ENCODE results near the gene C1orf21. TPM values are rescaled to one million over a fixed set of nuclear protein-coding genes. Genes with fewer than 3 reads are reported as not detected.

The C1orf21 gene
- total and polyA plus RNA-seq, 2 donors (not counting 3 experiments of a cell fraction or from before 2014, with no cell fraction given), result 0.79 to 8.5 TPM

DNA sequence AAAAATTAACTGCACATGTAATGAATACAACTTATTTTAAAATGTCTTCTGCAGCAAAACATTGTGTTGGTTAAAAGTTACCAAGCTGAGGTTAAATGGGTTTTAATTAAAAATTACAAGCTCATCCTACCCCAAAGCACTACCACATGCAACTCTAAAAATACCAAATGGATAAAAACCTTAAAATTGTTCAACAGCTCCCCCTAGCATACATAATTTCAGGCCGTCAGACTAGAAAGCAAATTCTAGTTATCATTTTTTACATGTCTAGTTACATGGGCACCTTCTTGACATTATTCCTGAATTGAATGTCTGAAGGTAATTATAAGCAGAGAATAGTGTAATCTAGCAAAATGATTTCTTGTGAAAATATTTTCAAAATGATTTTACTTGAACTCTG, 176.5 kb downstream of the C1orf21 start:
- TF ChIP-seq, protein P1, sequence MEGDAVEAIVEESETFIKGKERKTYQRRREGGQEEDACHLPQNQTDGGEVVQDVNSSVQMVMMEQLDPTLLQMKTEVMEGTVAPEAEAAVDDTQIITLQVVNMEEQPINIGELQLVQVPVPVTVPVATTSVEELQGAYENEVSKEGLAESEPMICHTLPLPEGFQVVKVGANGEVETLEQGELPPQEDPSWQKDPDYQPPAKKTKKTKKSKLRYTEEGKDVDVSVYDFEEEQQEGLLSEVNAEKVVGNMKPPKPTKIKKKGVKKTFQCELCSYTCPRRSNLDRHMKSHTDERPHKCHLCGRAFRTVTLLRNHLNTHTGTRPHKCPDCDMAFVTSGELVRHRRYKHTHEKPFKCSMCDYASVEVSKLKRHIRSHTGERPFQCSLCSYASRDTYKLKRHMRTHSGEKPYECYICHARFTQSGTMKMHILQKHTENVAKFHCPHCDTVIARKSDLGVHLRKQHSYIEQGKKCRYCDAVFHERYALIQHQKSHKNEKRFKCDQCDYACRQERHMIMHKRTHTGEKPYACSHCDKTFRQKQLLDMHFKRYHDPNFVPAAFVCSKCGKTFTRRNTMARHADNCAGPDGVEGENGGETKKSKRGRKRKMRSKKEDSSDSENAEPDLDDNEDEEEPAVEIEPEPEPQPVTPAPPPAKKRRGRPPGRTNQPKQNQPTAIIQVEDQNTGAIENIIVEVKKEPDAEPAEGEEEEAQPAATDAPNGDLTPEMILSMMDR (IDR thresholded peaks at IDR 0.05; ENCODE audit: extremely low read depth in 1 of 2, insufficient read depth in 1 of 2, low read depth in 1 of 2, low read length in 2 of 2), result peak; percentile 36
- TF ChIP-seq, protein P2, sequence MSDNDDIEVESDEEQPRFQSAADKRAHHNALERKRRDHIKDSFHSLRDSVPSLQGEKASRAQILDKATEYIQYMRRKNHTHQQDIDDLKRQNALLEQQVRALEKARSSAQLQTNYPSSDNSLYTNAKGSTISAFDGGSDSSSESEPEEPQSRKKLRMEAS (IDR thresholded peaks at IDR 0.05; ENCODE audit: insufficient read depth, insufficient read length), result no peak
- DNase-seq (ENCODE audit: low read depth, low spot score) (peak; percentile 62), FAIRE-seq (no peak)
- H3K79me2 ChIP-seq (ENCODE audit: control insufficient read depth, insufficient read depth, low read length), result no peaks in the 10 kb centered on the region
- H3K4me3 ChIP-seq (replicated peaks in 1 of 3; ENCODE audit: insufficient read depth in 1 of 3, low read depth in 1 of 3, low read length in 3 of 3), result no peak overlapping the region
- no peak overlapping the region for H2AFZ ChIP-seq (ENCODE audit: low read depth, low read length)
- no peaks in the 10 kb centered on the region for H3K36me3 ChIP-seq (ENCODE audit: control insufficient read depth in 2 of 2, extremely low read depth in 1 of 2, insufficient read depth in 2 of 2, low read length in 2 of 2)
- intact Hi-C loops (cut with micrococcal nuclease), result loop anchor here (1.0 to 5.0 kb wide), 5 partner anchors 99 to 488 kb away; partner anchors contain the start of gene C1orf21
- H3K4me2 ChIP-seq (ENCODE audit: insufficient read depth, low read length), result no peak overlapping the region
- no peak overlapping the region for H3K9ac ChIP-seq (replicated peaks; ENCODE audit: extremely low read depth, insufficient read depth, low read length)
- ChIA-PET CTCF (interaction anchor here (0.7 to 3.2 kb wide), 27 partner anchors 8 to 647 kb away, joined by 3 to 39 read pairs (median 4); partner anchors contain the start of gene C1orf21), POLR2A (interaction anchor here (0.6 kb wide), 1 partner anchor 67 kb away, joined by 3 read pairs; no protein-coding TSS in a partner anchor)
- BruUV-seq (replicated peaks), result no TSS peak
- H3K27me3 ChIP-seq (ENCODE audit: control insufficient read depth in 2 of 2, insufficient read depth in 2 of 2, low read length in 2 of 2), result peaks cover 0 to 2% of the 10 kb centered on the region in 2 experiments
- H3K9me3 ChIP-seq (replicated peaks; ENCODE audit: control insufficient read depth, insufficient read depth, low read length), result no peaks in the 10 kb centered on the region
- no peaks in the 10 kb centered on the region for H3K4me1 ChIP-seq (ENCODE audit: control insufficient read depth, extremely low read depth, insufficient read depth, low read length)
- no peak overlapping the region for H3K27ac ChIP-seq (ENCODE audit: insufficient read depth, low read depth, low read length)
- dilution Hi-C loops (cut with MboI; ENCODE audit: extremely low pct_ligation_motif_present, low sequenced_read_pairs), result no loop called here
- H4K20me1 ChIP-seq (replicated peaks; ENCODE audit: control insufficient read depth, extremely low read depth, insufficient read depth, low read length), result no peaks in the 10 kb centered on the region
- H3K9me1 ChIP-seq (replicated peaks; ENCODE audit: control insufficient read depth, extremely low read depth, insufficient read depth, low read length), result no peaks in the 10 kb centered on the region

DNA sequence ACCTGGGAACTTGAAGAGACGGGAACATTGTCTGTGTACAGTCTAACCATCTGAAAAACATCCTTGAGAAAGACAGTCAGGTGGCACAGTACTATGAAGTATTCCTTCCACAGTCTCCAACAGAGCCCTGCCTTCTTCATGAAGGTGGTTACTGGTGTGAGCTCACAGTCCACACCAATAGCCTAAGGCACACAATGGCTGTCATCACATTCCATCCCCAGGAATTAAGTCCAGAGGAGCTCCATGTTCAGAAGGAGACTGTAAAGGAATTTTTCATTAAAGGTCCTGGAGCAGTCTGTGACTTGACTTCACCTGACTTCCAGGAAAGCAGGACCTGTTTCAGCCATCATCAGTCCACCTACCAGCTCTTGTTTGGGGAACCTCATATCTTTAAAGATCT, 180.2 kb downstream of the C1orf21 start:
- no TSS peak for BruUV-seq (replicated peaks)
- dilution Hi-C loops (cut with MboI; ENCODE audit: extremely low pct_ligation_motif_present, low sequenced_read_pairs), result no loop called here
- CTCF ChIA-PET, result interaction anchor here (1.8 kb wide), 1 partner anchor 97 kb away, joined by 7 read pairs; no protein-coding TSS in a partner anchor
- no peak overlapping the region for H3K9ac ChIP-seq (replicated peaks; ENCODE audit: extremely low read depth, insufficient read depth, low read length)
- TF ChIP-seq JUN (IDR thresholded peaks at IDR 0.05; ENCODE audit: borderline replicate concordance, insufficient read depth, insufficient read length, low read depth), result no peak
- TF ChIP-seq FOS (IDR thresholded peaks at IDR 0.05; ENCODE audit: borderline replicate concordance, insufficient read depth, low read length), result no peak
- TF ChIP-seq, protein P2 (IDR thresholded peaks at IDR 0.05; ENCODE audit: insufficient read depth, insufficient read length), result no peak
- no peak for DNase-seq (ENCODE audit: low read depth, low spot score)
- H3K4me2 ChIP-seq (ENCODE audit: insufficient read depth, low read length), result no peak overlapping the region
- no peaks in the 10 kb centered on the region for H3K9me3 ChIP-seq (replicated peaks; ENCODE audit: control insufficient read depth, insufficient read depth, low read length)
- FAIRE-seq, result no peak
- no peaks in the 10 kb centered on the region for H3K9me1 ChIP-seq (replicated peaks; ENCODE audit: control insufficient read depth, extremely low read depth, insufficient read depth, low read length)
- no peak overlapping the region for H2AFZ ChIP-seq (ENCODE audit: low read depth, low read length)
- H3K27me3 ChIP-seq (ENCODE audit: control insufficient read depth in 2 of 2, insufficient read depth in 2 of 2, low read length in 2 of 2), result peaks cover 0 to 2% of the 10 kb centered on the region in 2 experiments
- POLR2A ChIA-PET, result no interaction called here
- no peaks in the 10 kb centered on the region for H3K36me3 ChIP-seq (ENCODE audit: control insufficient read depth in 2 of 2, extremely low read depth in 1 of 2, insufficient read depth in 2 of 2, low read length in 2 of 2)
- no peaks in the 10 kb centered on the region for H4K20me1 ChIP-seq (replicated peaks; ENCODE audit: control insufficient read depth, extremely low read depth, insufficient read depth, low read length)
- intact Hi-C loops (cut with micrococcal nuclease), result no loop called here
- no peak overlapping the region for H3K4me3 ChIP-seq (replicated peaks in 1 of 3; ENCODE audit: insufficient read depth in 1 of 3, low read depth in 1 of 3, low read length in 3 of 3)
- no peak overlapping the region for H3K27ac ChIP-seq (ENCODE audit: insufficient read depth, low read depth, low read length)
- H3K79me2 ChIP-seq (ENCODE audit: control insufficient read depth, insufficient read depth, low read length), result no peaks in the 10 kb centered on the region
- H3K4me1 ChIP-seq (ENCODE audit: control insufficient read depth, extremely low read depth, insufficient read depth, low read length), result no peaks in the 10 kb centered on the region
